IPS DF 6.9 (cell line): ENCODE data around the gene TXLNB.

Source experiments
- DNase-seq: peaks from one replicate; pipeline ENCODE4 v3.0.0-alpha.2; 2013; ENCODE audit warnings: low read depth, low spot score
- H3K27ac ChIP-seq: one replicate; pipeline ENCODE4 v1.5.1; 2013; ENCODE audit warnings: low read length, control low read depth
- H3K27me3 ChIP-seq: 2 replicates; pipeline ENCODE4 v1.6.1; 2013; ENCODE audit warnings: mild to moderate bottlenecking, low read length; ENCODE audit not compliant: control insufficient read depth, insufficient read depth
- H3K36me3 ChIP-seq: 2 replicates; pipeline ENCODE4 v1.6.1; 2013; ENCODE audit warnings: low read length; ENCODE audit not compliant: control insufficient read depth, insufficient read depth
- H3K4me1 ChIP-seq: 2 replicates; pipeline ENCODE4 v1.6.1; 2013; ENCODE audit warnings: low read length; ENCODE audit not compliant: control insufficient read depth, insufficient read depth
- H3K4me3 ChIP-seq: 2 replicates; pipeline ENCODE4 v1.5.1; 2013; ENCODE audit warnings: mild to moderate bottlenecking, low read length
- H3K9me3 ChIP-seq: 2 replicates; pipeline ENCODE4 v1.6.1; 2013; ENCODE audit warnings: low read length, inconsistent platforms; ENCODE audit not compliant: control insufficient read depth, insufficient read depth
- WGBS: extraction: QIAGEN DNeasy Blood & Tissue Kit; methylation state at CpG from one replicate; pipeline ENCODE4 v1.1.7; 2013; ENCODE audit warnings: mixed read lengths, missing lambda C conversion rate; ENCODE audit not compliant: insufficient read length, insufficient coverage; 5-methylcytosine and 5-hydroxymethylcytosine counted together

TXLNB gene

DNA sequence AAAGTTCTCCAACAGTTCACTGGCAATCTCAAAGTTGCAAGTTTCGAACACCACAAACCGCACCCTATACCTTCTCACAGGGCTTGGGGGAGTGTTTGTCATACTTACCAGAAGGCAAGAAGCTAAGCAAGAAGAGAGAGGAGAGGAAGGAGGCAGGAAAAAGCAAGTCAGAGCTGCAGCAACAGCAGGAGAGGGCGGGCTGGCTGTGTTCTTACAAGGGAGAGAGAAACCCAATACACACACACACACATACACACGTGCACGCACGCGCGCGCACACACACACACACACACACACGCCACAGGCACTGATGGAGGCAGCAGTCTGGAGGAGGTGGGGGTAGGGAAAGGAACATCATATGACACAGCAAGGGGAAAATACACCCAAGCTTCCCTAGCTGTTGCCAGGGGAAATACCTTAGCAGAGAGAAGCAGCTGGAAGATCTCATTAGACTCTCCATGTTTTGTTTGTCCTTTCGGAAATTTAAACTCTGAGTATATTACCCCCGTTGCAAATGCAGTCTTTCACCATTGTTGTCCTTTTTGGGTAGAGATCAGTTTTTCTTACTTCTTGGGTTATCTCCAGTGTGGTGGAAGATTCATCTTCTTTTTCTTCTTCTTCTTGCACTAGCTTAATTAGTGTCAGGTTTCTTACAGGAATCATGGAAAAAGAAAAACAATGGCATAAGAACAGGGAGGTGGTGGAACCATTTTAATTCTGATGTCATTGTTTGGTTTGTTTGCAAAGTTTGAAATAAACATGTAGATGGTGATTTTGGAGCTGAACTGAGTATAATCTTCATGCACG is at the start of gene TXLNB:
Gene TXLNB, minus strand, starts transcription at position 186 of the 807 bp plus-strand sequence. CDS start 3,099 bp downstream, outside the sequence.
- H3K9me3 ChIP-seq, result no peaks in the 10 kb centered on the region
- no peak within 1 kb of the TSS for H3K27ac ChIP-seq
- no peaks in the 10 kb centered on the region for H3K27me3 ChIP-seq
- no peak for DNase-seq
- H3K36me3 ChIP-seq, result no peaks in the 10 kb centered on the region
- WGBS, result 100% methylated on average over 1 of the region's 13 CpGs
- no peak within 1 kb of the TSS for H3K4me3 ChIP-seq
- H3K4me1 ChIP-seq, result peaks cover 5% of the 10 kb centered on the region; the same call in 1 of the 2 replicates

- DNase-seq, result no peak
Measured at GRCh38 chr6:139341060-139341459, 49.3 kb upstream of the TXLNB start.

DNA sequence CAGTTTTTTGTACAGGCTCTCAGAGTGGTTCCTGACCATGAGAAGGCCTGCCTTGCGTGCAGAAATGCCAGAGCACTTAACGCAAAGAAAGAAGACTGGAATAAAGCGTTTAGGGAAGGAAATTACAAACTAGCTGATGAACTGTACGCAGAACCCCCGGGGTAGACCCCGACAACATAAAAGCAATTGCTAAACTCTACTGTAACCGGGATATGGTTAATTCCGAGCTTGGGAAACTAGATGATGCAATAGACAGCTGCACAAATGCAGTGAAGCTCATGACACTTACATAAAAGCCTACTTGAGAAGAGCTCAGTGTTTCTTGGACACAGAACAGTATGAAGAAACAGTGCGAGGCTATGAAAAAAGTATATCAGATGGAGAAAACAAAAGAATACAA is 47.0 kb upstream of the TXLNB start:
- Histone ChIP-seq H3K9me3 (no peaks in the 10 kb centered on the region), H3K4me1 (no peaks in the 10 kb centered on the region), H3K27me3 (no peaks in the 10 kb centered on the region), H3K36me3 (no peaks in the 10 kb centered on the region), H3K4me3 (no peak overlapping the region), H3K27ac (no peak overlapping the region)
- DNase-seq, result no peak
- no CpG with 5 or more reads among the region's 9 CpGs for WGBS

More at GRCh38 chr6:139341060-139341459, 49.3 kb upstream of the TXLNB start:
- H3K9me3 ChIP-seq, result no peaks in the 10 kb centered on the region
- H3K4me1 ChIP-seq, result peaks cover 3% of the 10 kb centered on the region; the same call in 1 of the 2 replicates
- no CpG with 5 or more reads among the region's 2 CpGs for WGBS
- H3K4me3 ChIP-seq, result no peak overlapping the region
- H3K36me3 ChIP-seq, result no peaks in the 10 kb centered on the region
- H3K27ac ChIP-seq, result no peak overlapping the region
- no peaks in the 10 kb centered on the region for H3K27me3 ChIP-seq

DNA sequence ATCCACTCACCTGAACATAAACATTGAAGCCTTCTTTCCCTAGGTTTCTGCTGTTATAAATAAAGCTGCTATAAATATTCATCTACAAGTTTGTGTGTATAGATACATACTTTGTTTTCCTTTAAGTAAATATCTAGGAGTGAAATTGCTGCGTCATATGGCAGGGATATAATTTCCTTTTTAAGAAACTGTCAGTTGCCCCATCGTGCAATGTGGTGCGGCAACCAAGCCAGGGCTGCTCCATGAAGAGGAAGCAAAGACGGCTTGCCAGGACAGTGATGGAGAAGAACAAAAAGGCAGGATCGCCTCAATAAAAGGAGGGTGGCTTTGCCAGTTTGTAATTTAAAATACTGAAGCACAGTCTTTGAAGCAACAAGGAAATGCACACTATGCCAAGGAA is 46.0 kb upstream of the TXLNB start:
- H3K27me3 ChIP-seq, result no peaks in the 10 kb centered on the region
- no peaks in the 10 kb centered on the region for H3K36me3 ChIP-seq
- DNase-seq, result no peak
- H3K9me3 ChIP-seq, result no peaks in the 10 kb centered on the region
- H3K4me1 ChIP-seq, result no peaks in the 10 kb centered on the region
- no peak overlapping the region for H3K27ac ChIP-seq
- no CpG with 5 or more reads among the region's 5 CpGs for WGBS
- no peak overlapping the region for H3K4me3 ChIP-seq

DNA sequence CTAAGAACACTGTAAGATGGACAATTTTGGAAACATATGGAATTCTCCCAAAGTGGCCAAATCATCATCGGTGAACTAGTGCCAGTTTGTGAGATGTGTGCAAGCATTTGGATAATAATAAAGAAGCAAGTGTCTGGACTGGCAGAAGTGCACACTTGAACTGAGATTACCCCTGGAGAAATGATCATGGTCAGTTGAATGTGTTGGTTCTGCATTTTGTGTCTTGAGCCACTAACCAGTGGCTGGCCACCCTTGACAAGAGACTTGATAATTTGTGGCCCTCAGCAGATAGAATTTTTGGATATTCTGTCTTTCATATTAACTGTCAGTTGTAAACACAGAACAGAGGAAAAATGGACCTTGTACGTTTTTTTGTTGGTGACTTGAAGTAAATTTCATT is 45.2 kb upstream of the TXLNB start:
- no peaks in the 10 kb centered on the region for H3K36me3 ChIP-seq
- no peak overlapping the region for H3K4me3 ChIP-seq
- no peaks in the 10 kb centered on the region for H3K9me3 ChIP-seq
- no peaks in the 10 kb centered on the region for H3K27me3 ChIP-seq
- H3K27ac ChIP-seq, result no peak overlapping the region
- DNase-seq, result no peak
- no peaks in the 10 kb centered on the region for H3K4me1 ChIP-seq
- WGBS, result no CpG with 5 or more reads among the region's 2 CpGs

DNA sequence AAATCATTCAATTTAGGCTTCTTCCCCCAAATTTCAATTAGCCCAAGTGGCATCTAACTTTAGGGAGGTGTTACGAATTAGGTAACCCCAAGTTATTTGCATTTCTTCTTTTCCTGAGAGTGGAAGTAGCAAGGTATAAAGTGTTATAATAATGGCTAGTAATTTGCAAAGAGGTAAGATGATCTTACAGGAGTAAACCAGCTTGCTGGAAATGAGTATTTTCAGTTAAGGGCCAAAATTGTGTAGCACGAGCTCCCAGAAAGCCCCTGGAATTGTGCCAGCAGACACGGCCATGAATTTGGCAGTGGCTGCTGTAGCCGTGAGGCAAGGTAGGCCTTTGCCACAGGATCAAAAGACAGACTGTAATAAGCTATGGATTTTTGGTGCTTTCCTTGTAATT is 44.7 kb upstream of the TXLNB start:
- H3K4me1 ChIP-seq, result no peaks in the 10 kb centered on the region
- no peaks in the 10 kb centered on the region for H3K36me3 ChIP-seq
- H3K27ac ChIP-seq, result no peak overlapping the region
- no peaks in the 10 kb centered on the region for H3K9me3 ChIP-seq
- H3K4me3 ChIP-seq, result no peak overlapping the region
- no CpG with 5 or more reads among the region's 4 CpGs for WGBS
- no peaks in the 10 kb centered on the region for H3K27me3 ChIP-seq
- DNase-seq, result no peak

DNA sequence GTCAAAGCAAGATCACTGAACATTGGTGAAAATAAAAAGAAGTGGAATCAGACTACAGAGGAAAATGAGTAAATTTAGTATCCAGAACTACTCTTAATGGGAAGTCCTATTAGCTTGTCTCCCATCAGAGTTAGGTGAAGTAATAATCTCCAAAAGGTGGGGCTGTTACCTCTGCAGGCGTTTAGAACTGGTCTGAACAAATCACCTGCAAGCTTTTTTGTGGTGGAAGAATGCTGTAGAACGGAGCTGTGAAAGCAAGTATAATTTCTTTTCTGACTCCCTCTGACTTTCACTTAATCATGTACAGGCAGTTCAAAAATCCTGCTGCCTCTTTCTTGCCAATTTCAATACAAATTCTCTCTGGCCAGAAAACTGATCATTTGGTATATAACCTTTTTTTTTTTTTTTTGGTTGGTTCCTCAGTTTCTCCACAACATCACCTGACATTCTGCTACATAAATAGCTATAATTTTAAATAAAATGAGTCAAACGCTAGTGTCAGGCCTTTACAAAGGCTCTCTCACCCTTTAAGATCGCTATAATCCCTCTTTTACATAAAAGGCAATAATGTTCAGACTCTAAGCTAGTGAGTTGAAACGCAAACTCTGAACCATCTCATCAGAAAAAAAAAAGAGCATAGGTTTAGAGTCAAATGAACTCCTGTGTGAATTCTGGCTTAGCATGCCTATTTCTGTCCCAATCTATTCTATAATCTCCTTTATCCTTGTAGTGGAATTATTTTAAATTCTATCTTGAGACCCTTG is 43.8 kb upstream of the TXLNB start:
- H3K27ac ChIP-seq, result no peak overlapping the region
- no peaks in the 10 kb centered on the region for H3K27me3 ChIP-seq
- WGBS, result no CpG with 5 or more reads among the region's 5 CpGs
- no peaks in the 10 kb centered on the region for H3K36me3 ChIP-seq
- H3K9me3 ChIP-seq, result no peaks in the 10 kb centered on the region
- DNase-seq, result no peak
- H3K4me1 ChIP-seq, result no peaks in the 10 kb centered on the region
- H3K4me3 ChIP-seq, result no peak overlapping the region

DNA sequence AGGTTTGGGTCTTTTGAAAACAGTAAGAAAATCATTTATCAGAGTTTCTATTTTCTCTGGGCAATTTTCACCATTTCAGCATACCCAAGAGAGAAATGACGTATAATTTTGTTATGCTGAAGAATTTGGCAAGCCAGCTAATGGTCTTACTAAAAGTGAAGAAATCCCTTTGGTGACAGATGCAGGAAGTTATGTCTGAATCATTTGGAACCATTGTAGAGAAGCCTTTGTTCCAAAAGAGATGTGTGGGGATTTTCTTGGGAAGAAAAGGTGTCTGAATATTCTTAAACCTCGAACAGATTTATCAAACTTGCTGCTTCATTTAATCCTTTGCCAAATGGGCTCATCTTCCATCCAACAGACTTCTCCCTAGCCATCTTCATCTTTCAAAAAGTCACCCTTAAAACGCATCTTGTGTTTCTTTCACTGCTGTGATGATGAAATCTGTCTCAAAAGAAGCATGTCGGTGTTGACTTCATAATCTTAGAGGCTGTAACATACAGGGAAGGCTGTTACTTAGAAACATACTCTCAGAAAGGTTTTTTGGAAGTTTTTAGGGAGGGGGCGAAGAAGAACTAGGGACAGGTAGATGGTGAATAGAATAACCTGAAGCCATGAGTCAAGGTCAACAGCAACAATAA is 43.1 kb upstream of the TXLNB start:
- no peak for DNase-seq
- WGBS, result no CpG with 5 or more reads among the region's 5 CpGs

GRCh38 chr6:139330826-139331500 is 39.2 kb upstream of the TXLNB start:
- Histone ChIP-seq H3K9me3 (no peaks in the 10 kb centered on the region), H3K27me3 (no peaks in the 10 kb centered on the region), H3K4me1 (no peaks in the 10 kb centered on the region), H3K4me3 (no peak overlapping the region), H3K36me3 (no peaks in the 10 kb centered on the region), H3K27ac (no peak overlapping the region)
- DNase-seq, result no peak
- no CpG with 5 or more reads among the region's 3 CpGs for WGBS

More for the DNA sequence above, 43.1 kb upstream of the TXLNB start:
- H3K36me3 ChIP-seq, result no peaks in the 10 kb centered on the region
- no peaks in the 10 kb centered on the region for H3K27me3 ChIP-seq
- no peaks in the 10 kb centered on the region for H3K4me1 ChIP-seq
- no peak overlapping the region for H3K27ac ChIP-seq
- H3K9me3 ChIP-seq, result no peaks in the 10 kb centered on the region
- no peak overlapping the region for H3K4me3 ChIP-seq

GRCh38 chr6:139330306-139330705 is 38.5 kb upstream of the TXLNB start:
- Histone ChIP-seq H3K27ac (no peak overlapping the region), H3K9me3 (no peaks in the 10 kb centered on the region)

More at GRCh38 chr6:139330306-139330705, 38.5 kb upstream of the TXLNB start:
- WGBS, result no CpG with 5 or more reads among the region's 5 CpGs
- no peaks in the 10 kb centered on the region for H3K36me3 ChIP-seq
- no peaks in the 10 kb centered on the region for H3K4me1 ChIP-seq
- H3K27me3 ChIP-seq, result no peaks in the 10 kb centered on the region
- no peak for DNase-seq
- no peak overlapping the region for H3K4me3 ChIP-seq
